ENCODE data around the gene DISP3.

Gene DISP3

GRCh38 chr1:11536573-11537379, 57.8 kb downstream of the DISP3 start:
- H3K27ac ChIP-seq = no peak overlapping the region
- TF ChIP-seq, protein P1, sequence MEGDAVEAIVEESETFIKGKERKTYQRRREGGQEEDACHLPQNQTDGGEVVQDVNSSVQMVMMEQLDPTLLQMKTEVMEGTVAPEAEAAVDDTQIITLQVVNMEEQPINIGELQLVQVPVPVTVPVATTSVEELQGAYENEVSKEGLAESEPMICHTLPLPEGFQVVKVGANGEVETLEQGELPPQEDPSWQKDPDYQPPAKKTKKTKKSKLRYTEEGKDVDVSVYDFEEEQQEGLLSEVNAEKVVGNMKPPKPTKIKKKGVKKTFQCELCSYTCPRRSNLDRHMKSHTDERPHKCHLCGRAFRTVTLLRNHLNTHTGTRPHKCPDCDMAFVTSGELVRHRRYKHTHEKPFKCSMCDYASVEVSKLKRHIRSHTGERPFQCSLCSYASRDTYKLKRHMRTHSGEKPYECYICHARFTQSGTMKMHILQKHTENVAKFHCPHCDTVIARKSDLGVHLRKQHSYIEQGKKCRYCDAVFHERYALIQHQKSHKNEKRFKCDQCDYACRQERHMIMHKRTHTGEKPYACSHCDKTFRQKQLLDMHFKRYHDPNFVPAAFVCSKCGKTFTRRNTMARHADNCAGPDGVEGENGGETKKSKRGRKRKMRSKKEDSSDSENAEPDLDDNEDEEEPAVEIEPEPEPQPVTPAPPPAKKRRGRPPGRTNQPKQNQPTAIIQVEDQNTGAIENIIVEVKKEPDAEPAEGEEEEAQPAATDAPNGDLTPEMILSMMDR (conservative IDR thresholded peaks at IDR 0.05) = no peak

DNA sequence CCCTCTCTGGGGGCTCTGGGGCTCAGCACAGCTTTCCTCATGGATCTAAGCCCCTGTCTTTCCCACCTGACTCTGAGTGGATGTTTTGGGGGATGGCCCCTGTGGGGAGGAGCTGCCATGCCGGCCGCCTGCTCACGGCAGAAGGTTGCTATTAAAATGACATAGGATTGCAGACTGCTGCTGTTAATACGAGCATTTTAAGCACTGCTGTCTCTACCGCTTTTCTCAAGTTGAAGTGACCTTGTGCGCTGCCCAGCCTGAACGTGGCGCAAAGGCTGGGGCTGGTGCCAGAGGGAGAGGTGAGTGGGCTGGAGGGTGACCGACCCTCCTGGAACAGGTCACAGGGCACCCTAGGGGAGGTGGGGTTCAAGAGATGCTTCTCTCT, 58.4 kb downstream of the DISP3 start:
- H3K27ac ChIP-seq = no peak overlapping the region
- TF ChIP-seq, protein P1 (conservative IDR thresholded peaks at IDR 0.05) = no peak

GRCh38 chr1:11537854-11538591, 59.1 kb downstream of the DISP3 start:
- no peak overlapping the region for H3K27ac ChIP-seq
- TF ChIP-seq, protein P1 (conservative IDR thresholded peaks at IDR 0.05) = no peak

DNA sequence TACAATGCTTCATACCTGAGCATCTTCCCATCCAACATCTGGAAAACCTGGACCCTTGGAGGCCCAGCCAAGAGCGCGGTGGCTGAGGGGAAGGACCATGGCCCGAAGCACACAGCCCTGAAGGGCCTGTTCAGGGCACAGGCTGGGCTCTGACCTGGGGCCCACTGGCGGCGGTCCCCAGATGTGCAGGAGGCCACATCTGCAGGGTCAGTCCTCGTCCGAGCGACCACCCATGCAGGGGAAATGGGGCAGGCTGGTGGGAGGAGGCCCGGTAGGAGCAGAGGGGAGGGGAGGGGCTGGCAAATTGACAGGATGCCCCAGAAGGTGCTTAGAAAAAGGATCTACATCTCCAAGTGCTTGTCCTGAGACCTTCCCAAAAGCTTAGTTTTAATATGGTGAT, 59.9 kb downstream of the DISP3 start:
- no peak overlapping the region for H3K27ac ChIP-seq
- TF ChIP-seq, protein P1 (conservative IDR thresholded peaks at IDR 0.05) = no peak

- H3K27ac ChIP-seq = no peak overlapping the region
Measured at GRCh38 chr1:11539850-11540772, 61.2 kb downstream of the DISP3 start.

GRCh38 chr1:11540773-11541160, 61.8 kb downstream of the DISP3 start:
- TF ChIP-seq, protein P1 (conservative IDR thresholded peaks at IDR 0.05) = no peak

More at GRCh38 chr1:11539850-11540772, 61.2 kb downstream of the DISP3 start:
- TF ChIP-seq, protein P1 (conservative IDR thresholded peaks at IDR 0.05) = no peak

DNA sequence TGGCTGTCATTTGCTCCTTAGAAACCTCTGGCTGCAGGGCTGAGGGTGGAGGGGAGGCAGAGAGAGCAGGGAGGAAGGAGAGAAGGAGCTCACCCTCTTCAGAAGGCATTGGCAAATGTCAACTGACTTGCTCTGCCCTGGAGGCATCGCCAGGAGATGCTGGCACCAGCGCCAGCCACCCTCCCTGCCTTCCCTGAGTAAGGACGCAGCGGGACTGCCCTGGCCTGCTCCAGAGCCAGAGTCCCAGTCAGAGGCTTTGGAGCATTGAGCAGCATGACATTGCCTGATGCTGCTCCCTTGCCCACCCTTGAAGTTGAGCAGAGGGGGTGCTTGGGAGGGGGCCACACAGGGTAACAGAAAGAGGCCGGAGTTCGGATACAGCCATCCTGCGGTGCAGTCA, 62.3 kb downstream of the DISP3 start:
- H3K27ac ChIP-seq = no peak overlapping the region
- TF ChIP-seq, protein P1 (conservative IDR thresholded peaks at IDR 0.05) = no peak

More at GRCh38 chr1:11540773-11541160, 61.8 kb downstream of the DISP3 start:
- no peak overlapping the region for H3K27ac ChIP-seq
